AG04449 (cell line): ENCODE data around the gene NINJ1.

Experiments
- CTCF ChIA-PET: fragments of 350-600 bp; formaldehyde crosslinking; extraction: SDS; loops from one replicate; lab custom pipeline; 2021; ENCODE audit warnings: antibody characterized with exemption; lab: Yijun Ruan, JAX
- POLR2A ChIA-PET: fragments of 400-600, 350-600 bp; formaldehyde crosslinking; extraction: SDS; loops from one replicate; lab custom pipeline; 2020; ENCODE audit warnings: antibody characterized with exemption, inconsistent platforms; lab: Yijun Ruan, JAX
- DNase-seq: peaks from one replicate; pipeline ENCODE4 v3.0.0-alpha.2; 2010; ENCODE audit warnings: low read depth, low spot score
- H3K4me3 ChIP-seq: 2 replicates; pipeline ENCODE4 v1.5.1; 2011; ENCODE audit warnings: low read depth, mild to moderate bottlenecking, control low read depth, low read length
- CTCF ChIP-seq: IDR thresholded peaks from one replicate; pipeline ENCODE4 v1.5.1; 2011; ENCODE audit warnings: mild to moderate bottlenecking, moderate library complexity, low read length, control low read depth, inconsistent platforms; ENCODE audit not compliant: insufficient read depth; ENCODE audit errors: missing control alignments

Gene NINJ1

DNA sequence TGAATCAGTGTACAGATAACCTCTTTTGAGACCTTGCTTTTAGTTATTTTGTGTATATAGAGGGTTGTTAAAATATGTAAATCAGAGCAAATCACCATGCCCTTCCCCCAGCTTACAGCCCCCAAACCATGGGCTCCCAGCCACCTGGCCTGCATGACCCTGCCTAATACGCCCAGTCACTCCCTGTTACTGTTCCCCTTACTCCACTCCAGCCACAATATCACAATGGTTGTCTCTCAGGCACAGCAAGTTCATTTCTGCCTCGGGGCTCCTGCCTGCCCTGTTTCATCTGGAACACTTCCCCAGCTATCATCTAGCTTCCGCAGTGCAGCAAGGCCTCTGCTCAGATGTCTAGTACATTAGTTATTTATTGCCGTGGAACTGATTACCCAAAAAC is 43.0 kb downstream of the NINJ1 start:
- no peak for DNase-seq
- no peak overlapping the region for H3K4me3 ChIP-seq
- CTCF ChIA-PET = no interaction called here
- TF ChIP-seq CTCF = no peak
- POLR2A ChIA-PET = no interaction called here

DNA sequence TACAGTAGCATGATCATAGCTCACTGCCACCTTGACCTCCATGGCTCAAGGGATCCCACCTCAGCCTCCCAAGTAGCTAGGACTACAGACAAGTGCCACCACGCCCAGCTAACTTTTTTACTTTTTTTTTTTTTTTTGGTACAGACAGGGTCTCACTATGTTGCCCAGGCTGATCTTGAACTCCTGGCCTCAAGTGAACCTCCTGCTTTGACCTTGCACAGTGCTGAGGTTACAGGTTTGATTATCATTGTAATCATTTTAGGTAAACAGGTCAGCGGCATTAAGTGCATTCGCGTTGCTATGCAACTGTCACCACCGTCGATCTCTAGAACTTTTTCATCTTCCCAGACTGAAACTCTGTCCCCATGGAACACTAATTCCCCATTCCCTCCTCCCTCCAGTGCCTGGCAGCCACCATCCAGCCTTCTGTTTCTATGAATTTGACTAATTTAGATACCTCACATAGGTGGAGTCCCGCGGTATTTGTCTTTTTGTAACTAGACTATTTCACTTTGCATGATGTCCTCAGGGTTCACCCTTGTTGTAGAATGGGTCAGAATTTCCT is 43.9 kb downstream of the NINJ1 start:
- ChIA-PET POLR2A (interaction anchor here (0.6 kb wide), 1 partner anchor 80 kb away, joined by 5 read pairs; no protein-coding TSS in a partner anchor), CTCF (no interaction called here)
- no peak for DNase-seq
- TF ChIP-seq CTCF = no peak
- H3K4me3 ChIP-seq = no peak overlapping the region

DNA sequence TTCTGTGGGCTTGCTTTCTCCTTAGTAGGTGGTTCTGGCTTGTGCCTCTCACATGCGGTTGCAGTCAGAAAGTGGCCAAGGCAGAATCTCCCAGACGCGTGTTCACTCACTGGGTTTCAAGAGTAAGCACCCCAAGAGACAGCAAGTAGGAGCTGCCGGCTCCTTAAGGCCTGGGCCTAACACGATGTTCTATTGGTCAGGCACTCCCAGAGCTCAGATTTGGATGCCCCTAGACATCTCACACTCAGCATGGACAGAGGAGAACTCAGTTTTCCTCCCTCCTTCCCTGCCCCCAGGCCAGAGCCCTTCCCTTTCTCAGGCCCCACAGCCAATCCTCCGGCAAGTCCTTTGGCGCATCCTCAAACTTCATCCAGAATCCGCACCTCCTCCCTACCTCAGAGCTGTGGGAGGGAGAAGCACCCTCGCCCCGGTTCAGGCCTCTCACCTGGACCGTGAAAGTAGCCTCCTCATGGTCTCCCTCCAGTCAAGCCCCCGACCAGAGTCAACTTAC is 44.5 kb downstream of the NINJ1 start:
- H3K4me3 ChIP-seq = no peak overlapping the region
- ChIA-PET POLR2A (interaction anchor here (0.6 kb wide), 1 partner anchor 81 kb away, joined by 5 read pairs; no protein-coding TSS in a partner anchor), CTCF (interaction anchor here (1.6 kb wide), 1 partner anchor 19 kb away, joined by 4 read pairs; no protein-coding TSS in a partner anchor)
- no peak for TF ChIP-seq CTCF
- no peak for DNase-seq

GRCh38 chr9:93089024-93089423 is 45.0 kb downstream of the NINJ1 start:
- ChIA-PET CTCF (interaction anchor here (1.6 kb wide), 1 partner anchor 20 kb away, joined by 4 read pairs; no protein-coding TSS in a partner anchor), POLR2A (no interaction called here)
- no peak for TF ChIP-seq CTCF

GRCh38 chr9:93088656-93089015 is 45.4 kb downstream of the NINJ1 start:
- CTCF ChIA-PET = interaction anchor here (1.6 kb wide), 1 partner anchor 20 kb away, joined by 4 read pairs; no protein-coding TSS in a partner anchor
- DNase-seq = no peak
- no peak overlapping the region for H3K4me3 ChIP-seq
- TF ChIP-seq CTCF = no peak
- POLR2A ChIA-PET = no interaction called here

More at GRCh38 chr9:93089024-93089423, 45.0 kb downstream of the NINJ1 start:
- no peak overlapping the region for H3K4me3 ChIP-seq
- DNase-seq = no peak

GRCh38 chr9:93087971-93088655 is 45.9 kb downstream of the NINJ1 start:
- CTCF ChIA-PET = interaction anchor here (1.6 kb wide), 1 partner anchor 21 kb away, joined by 4 read pairs; no protein-coding TSS in a partner anchor

More at GRCh38 chr9:93087971-93088655, 45.9 kb downstream of the NINJ1 start:
- POLR2A ChIA-PET = no interaction called here
- no peak for TF ChIP-seq CTCF
- H3K4me3 ChIP-seq = no peak overlapping the region
- DNase-seq = no peak
